Stimulated activated CD4-positive, alpha-beta T cell treated with anti-CD3 and anti-CD28 coated beads, Interleukin-2, amount 100 ng/mL, for 24 hours (primary cell): ENCODE data around the gene PCTP.

Source experiments
- DNase-seq, 2 donors: peaks; one replicate each; pipeline ENCODE4 v3.0.0-alpha.2; 2020

PCTP gene

GRCh38 chr17:55750750-55751657 lies at the start of gene PCTP:
Gene PCTP (plus strand): TSS chr17:55751051. CDS start chr17:55751104, 53 bp downstream.
- peak; percentile 88 to 93 for DNase-seq

- DNase-seq: no peak
Observed at GRCh38 chr17:55702150-55702549, 48.7 kb upstream of the PCTP start.

GRCh38 chr17:55704401-55704800 lies 46.5 kb upstream of the PCTP start:
- no peak for DNase-seq

- DNase-seq: no peak
Observed at GRCh38 chr17:55705847-55706246, 45.0 kb upstream of the PCTP start.

GRCh38 chr17:55706808-55707773 lies 43.8 kb upstream of the PCTP start:
- no peak for DNase-seq

GRCh38 chr17:55708175-55708974 lies 42.5 kb upstream of the PCTP start:
- no peak for DNase-seq

GRCh38 chr17:55709440-55709839 lies 41.4 kb upstream of the PCTP start:
- no peak for DNase-seq

GRCh38 chr17:55709984-55710383 lies 40.9 kb upstream of the PCTP start:
- DNase-seq: no peak

- DNase-seq: no peak
Observed at GRCh38 chr17:55710410-55710809, 40.4 kb upstream of the PCTP start.

- DNase-seq: no peak
Observed at GRCh38 chr17:55710829-55711496, 39.9 kb upstream of the PCTP start.

- no peak for DNase-seq
Observed at GRCh38 chr17:55717432-55717831, 33.4 kb upstream of the PCTP start.

GRCh38 chr17:55717898-55718735 lies 32.7 kb upstream of the PCTP start:
- peak; percentile 77 for DNase-seq

GRCh38 chr17:55720919-55721836 lies 29.7 kb upstream of the PCTP start:
- no peak for DNase-seq

GRCh38 chr17:55722016-55722736 lies 28.7 kb upstream of the PCTP start:
- no peak for DNase-seq

- no peak for DNase-seq
Observed at GRCh38 chr17:55722742-55723487, 27.9 kb upstream of the PCTP start, which contains the start of gene TMEM100. Gene TMEM100 (minus strand): TSS chr17:55722864. CDS start chr17:55721070, 1,794 bp downstream.

- DNase-seq: no peak
Observed at GRCh38 chr17:55723488-55723848, 27.4 kb upstream of the PCTP start.

- no peak for DNase-seq
Observed at GRCh38 chr17:55726440-55726839, 24.4 kb upstream of the PCTP start.

GRCh38 chr17:55727275-55727674 lies 23.6 kb upstream of the PCTP start:
- DNase-seq: no peak
